ENCODE results near the gene TFIP11.

Gene TFIP11

GRCh38 chr22:26445577-26446275 lies 66.5 kb downstream of the TFIP11 start:
- no peak for DNase-seq

DNA sequence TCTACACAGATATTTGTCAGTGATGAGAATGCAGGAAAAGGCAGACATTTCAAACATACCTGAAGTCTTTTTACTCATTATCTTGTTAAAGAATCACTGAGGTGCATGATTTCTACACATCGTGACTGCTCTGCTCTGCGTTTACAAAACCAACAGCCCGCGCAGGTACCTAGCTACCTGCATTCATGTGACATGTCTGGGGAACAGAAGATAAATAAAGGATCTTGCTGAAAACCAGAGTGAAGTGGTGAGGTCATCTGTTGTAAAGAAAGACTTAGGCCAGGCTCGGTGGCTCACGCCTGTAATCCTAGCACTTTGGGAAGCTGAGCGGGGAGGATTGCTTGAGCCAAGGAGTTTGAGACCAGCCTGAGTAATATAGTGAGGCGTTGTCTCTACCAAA lies 67.5 kb downstream of the TFIP11 start:
- no peak for DNase-seq

GRCh38 chr22:26443901-26444690 lies 68.2 kb downstream of the TFIP11 start:
- DNase-seq, result no peak

DNA sequence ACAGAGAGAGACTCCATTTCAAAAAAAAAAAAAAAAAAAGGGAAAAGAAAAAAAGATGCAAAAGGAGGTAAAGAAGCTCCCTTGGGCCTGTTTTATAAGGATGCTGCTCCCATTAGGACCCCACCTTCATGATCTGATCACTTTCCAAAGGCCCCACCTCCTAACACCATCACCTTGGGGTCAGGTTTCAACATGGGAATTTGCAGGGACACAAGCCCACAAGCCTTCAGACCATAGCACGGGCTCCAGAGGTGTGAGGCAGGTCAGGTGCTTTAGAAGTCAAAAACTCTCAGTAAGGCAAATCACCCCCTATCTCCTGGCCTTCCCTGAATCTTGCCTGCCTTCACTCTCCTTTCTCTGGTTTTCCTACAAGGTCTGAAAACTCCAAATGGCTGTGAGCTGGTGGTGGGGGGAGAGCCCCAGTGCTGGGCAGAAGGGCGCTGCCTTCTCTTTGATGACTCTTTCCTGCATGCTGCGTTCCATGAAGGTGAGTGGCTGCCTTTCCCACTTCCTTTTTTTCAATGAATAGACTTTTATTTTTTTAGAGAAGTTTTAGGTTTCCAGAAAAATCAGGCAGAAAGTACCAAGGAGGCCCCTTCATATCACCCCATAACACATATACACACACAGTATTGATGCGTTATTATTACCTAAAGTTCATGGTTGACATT lies 70.1 kb downstream of the TFIP11 start:
- DNase-seq, result no peak
